Naive thymus-derived CD4-positive, alpha-beta T cell (primary cell): ENCODE results near the gene ZFYVE28. TPM values are rescaled to one million over a fixed set of nuclear protein-coding genes. Genes with fewer than 3 reads are reported as not detected.

Experiments used
- ATAC-seq: fragments of 150-1000 bp; cut with Tn5 transposase; 2 replicates; pipeline ENCODE4 v1.10.0; 2021; ENCODE audit warnings: mild to moderate bottlenecking, moderate library complexity
- CTCF ChIA-PET: fragments of 350-600 bp; sonication (Branson Sonifier 250); formaldehyde crosslinking; loops from one replicate; lab custom pipeline; 2021; ENCODE audit warnings: antibody characterized with exemption; lab: Charles Lee
- POLR2A ChIA-PET: fragments of 350-600 bp; sonication (Branson Sonifier 250); formaldehyde crosslinking; loops from one replicate; lab custom pipeline; 2021; ENCODE audit warnings: antibody characterized with exemption, inconsistent platforms; lab: Charles Lee
- DNase-seq, 9 donors: peaks; one replicate each; pipeline versions ENCODE4 v3.0.0 to v3.0.0-alpha.2; 2020 to 2022; ENCODE audit warnings: mixed read lengths in 1 of 9
- H3K27ac ChIP-seq: one replicate; pipeline ENCODE4 v1.7.0; 2013; ENCODE audit warnings: mild to moderate bottlenecking, low read depth, low read length, moderate library complexity
- H3K27me3 ChIP-seq, 2 donors: one replicate each; pipeline ENCODE4 v1.7.0; 2013; ENCODE audit warnings: low read length in 2 of 2, mild to moderate bottlenecking in 2 of 2, moderate library complexity in 2 of 2; ENCODE audit not compliant: control insufficient read depth in 2 of 2, insufficient read depth in 2 of 2
- H3K36me3 ChIP-seq, 3 experiments: 1 replicate in 2 of 3; 2 replicates in 1 of 3; pipeline ENCODE4 v1.7.0; 2013; ENCODE audit warnings: low read length in 3 of 3, mild to moderate bottlenecking in 3 of 3, moderate library complexity in 1 of 3; ENCODE audit not compliant: insufficient read depth in 3 of 3, control insufficient read depth in 2 of 3
- H3K4me1 ChIP-seq, 2 donors: one replicate each; pipeline ENCODE4 v1.7.0; 2013; ENCODE audit warnings: low read length in 2 of 2, mild to moderate bottlenecking in 2 of 2, moderate library complexity in 1 of 2; ENCODE audit not compliant: control insufficient read depth in 2 of 2, insufficient read depth in 2 of 2
- H3K4me3 ChIP-seq: 2 replicates; pipeline ENCODE4 v1.7.0; 2013; ENCODE audit warnings: mild to moderate bottlenecking, low read length
- H3K9me3 ChIP-seq, 3 experiments: 1 replicate in 2 of 3; 2 replicates in 1 of 3; pipeline ENCODE4 v1.7.0; 2013; ENCODE audit warnings: low read length in 3 of 3; ENCODE audit not compliant: control insufficient read depth in 2 of 3
- H3K27ac Mint-ChIP-seq, 9 donors: one replicate each; pipeline ENCODE4 v1.8.0; 2020 to 2022; ENCODE audit warnings: mixed read lengths in 9 of 9, mild to moderate bottlenecking in 8 of 9, moderate library complexity in 5 of 9, inconsistent platforms in 2 of 9
- H3K27me3 Mint-ChIP-seq, 5 donors: one replicate each; pipeline ENCODE4 v1.8.0; 2021 to 2022; ENCODE audit warnings: mixed read lengths in 5 of 5, mild to moderate bottlenecking in 1 of 5
- H3K36me3 Mint-ChIP-seq, 5 donors: one replicate each; pipeline ENCODE4 v1.8.0; 2020 to 2022; ENCODE audit warnings: mixed read lengths in 5 of 5, mild to moderate bottlenecking in 3 of 5, inconsistent platforms in 1 of 5
- H3K4me1 Mint-ChIP-seq, 7 donors: one replicate each; pipeline ENCODE4 v1.8.0; 2020 to 2022; ENCODE audit warnings: mixed read lengths in 7 of 7, mild to moderate bottlenecking in 3 of 7, inconsistent platforms in 1 of 7
- H3K4me3 Mint-ChIP-seq, 10 donors: one replicate each; pipeline ENCODE4 v1.8.0; 2020 to 2022; ENCODE audit warnings: mild to moderate bottlenecking in 10 of 10, mixed read lengths in 10 of 10, moderate library complexity in 6 of 10, inconsistent platforms in 2 of 10
- H3K9me3 Mint-ChIP-seq, 11 donors: one replicate each; pipeline ENCODE4 v1.8.0; 2020 to 2022; ENCODE audit warnings: mixed read lengths in 11 of 11, mild to moderate bottlenecking in 4 of 11, inconsistent platforms in 1 of 11, moderate library complexity in 1 of 11
- intact Hi-C, 2 donors: fragments of 100-400 bp; cut with micrococcal nuclease; formaldehyde crosslinking; loops; one replicate each; pipeline ENCODE4 v1.15.1; 2023
- polyA plus RNA-seq, 2 donors: library from polyadenylated mRNA; unstranded; fragments of 300-500 nt; fragmentation: Illumina TruSeq; gene quantifications; one replicate each; pipeline ENCODE4 v1.2.3, GENCODE V29; 2021
- total RNA-seq, 6 experiments: library from RNA in 5 of 6; stranded (reverse) in 5 of 6; gene quantifications; 1 replicate in 5 of 6; 2 replicates in 1 of 6; pipeline ENCODE4 v1.2.3 and lab custom pipeline; 2021 to 2026

Gene ZFYVE28
- total and polyA plus RNA-seq, 7 experiments from 2014 or later = 6.1 to 26.5 (median 15.9) TPM

DNA sequence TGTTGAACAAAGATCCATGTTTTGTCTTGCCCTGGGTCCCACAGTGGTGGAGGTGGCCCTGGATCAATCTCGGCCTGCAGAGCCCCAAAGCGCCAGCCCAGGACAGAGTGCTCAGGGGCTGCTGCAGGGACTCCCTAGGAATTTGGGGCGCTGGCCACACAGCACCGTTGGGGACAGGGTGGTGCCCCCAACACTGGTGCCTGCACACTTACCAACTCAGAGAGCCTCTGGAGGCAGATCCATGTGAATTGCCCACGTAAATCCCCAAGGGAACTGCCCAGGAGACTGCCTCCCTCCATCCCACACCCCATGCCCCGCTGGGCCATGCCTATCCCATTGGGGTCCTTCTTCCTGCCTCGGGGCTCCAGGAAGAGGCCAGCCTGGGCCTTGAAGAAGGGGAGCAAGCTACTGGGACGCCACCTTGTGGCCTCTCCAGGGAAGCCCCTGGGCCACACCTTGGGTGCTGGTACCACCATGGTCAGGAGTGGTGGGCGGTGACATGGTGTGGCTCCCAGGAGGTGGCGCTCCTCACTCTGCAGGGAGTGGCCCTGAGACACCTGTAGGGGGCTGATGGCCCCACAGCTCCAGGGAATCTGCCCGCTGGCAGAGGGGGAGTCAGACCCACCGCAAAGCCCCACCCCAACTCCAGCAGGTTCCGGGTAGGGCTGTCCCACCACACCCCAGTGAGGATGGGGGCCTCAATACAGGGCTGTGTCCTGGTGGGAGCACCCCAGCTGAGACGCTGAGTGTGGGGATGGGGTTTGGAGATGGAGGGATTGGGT lies 23.1 kb upstream of the ZFYVE28 start:
- Mint-ChIP-seq H3K36me3 (no peaks in the 10 kb centered on the region), H3K4me1 (peaks cover 0 to 5% (median 3%) of the 10 kb centered on the region in 7 donors), H3K9me3 (no peaks in the 10 kb centered on the region), H3K4me3 (no peak overlapping the region), H3K27me3 (no peaks in the 10 kb centered on the region), H3K27ac (peak overlapping the region in 2 of 9 donors; percentile 4 to 20)
- ChIA-PET POLR2A (no interaction called here), CTCF (interaction anchor here (0.7 to 1.2 kb wide), 6 partner anchors 10 to 557 kb away, joined by 3 to 6 read pairs (median 4); no protein-coding TSS in a partner anchor)
- DNase-seq = peak; percentile 41 to 69 (median 57)
- ATAC-seq = peak; percentile 96
- Histone ChIP-seq H3K27ac (no peak overlapping the region), H3K27me3 (no peaks in the 10 kb centered on the region), H3K9me3 (no peaks in the 10 kb centered on the region), H3K4me3 (no peak overlapping the region), H3K36me3 (no peaks in the 10 kb centered on the region), H3K4me1 (peaks cover 0 to 4% of the 10 kb centered on the region in 2 donors)
- intact Hi-C loops = loop anchor here (1.0 to 2.0 kb wide), 4 partner anchors 21 to 221 kb away; partner anchors contain the start of genes CFAP99 (in 2 of the 2) and ZFYVE28 (in 2 of the 2)

DNA sequence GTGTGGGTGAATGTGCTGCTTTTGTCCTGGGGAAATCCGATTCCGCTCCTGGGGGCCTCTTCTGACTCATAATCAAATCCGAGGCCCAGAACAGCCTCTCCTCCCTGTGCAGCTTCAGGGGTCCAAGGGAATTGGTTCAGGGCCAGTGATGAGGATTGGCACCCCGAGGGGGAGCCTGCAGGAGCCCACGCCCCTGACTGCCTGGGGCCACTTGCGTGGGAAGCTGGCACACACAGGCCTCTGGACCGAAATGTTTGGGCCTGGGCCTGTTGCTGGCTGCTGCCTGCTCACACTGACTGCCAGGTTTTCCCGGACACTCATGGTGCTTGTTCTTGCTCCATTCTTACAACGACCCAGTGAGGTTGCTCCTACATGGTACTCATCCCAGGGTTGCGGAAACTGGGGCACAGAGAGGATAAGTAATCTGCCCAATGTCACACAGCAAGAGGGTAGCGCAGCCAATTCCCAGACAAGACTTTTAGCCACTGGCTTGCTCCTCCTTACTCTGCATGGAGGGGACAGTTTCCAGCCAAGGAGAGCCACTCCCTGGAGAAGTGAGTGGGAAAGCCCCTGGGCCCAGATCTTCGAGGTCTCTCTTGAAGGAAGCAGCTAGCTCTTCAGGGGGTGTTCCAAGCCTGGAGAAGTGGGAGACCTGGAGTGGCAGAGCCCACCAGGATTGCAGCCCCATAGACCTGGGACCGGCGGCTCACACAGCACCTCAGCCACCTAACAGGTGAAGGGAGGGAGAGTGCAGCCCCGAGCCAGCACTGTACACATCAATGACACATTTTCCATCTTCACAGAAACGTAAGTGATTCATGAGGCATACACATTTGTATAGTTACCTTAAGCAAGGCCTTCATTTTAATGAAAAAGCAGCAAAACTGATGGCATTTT lies 20.6 kb upstream of the ZFYVE28 start:
- no peaks in the 10 kb centered on the region for H3K36me3 ChIP-seq

GRCh38 chr4:2437475-2438215 lies 19.2 kb upstream of the ZFYVE28 start:
- Histone ChIP-seq H3K36me3 (no peaks in the 10 kb centered on the region), H3K27ac (no peak overlapping the region), H3K27me3 (no peaks in the 10 kb centered on the region), H3K4me3 (no peak overlapping the region), H3K9me3 (no peaks in the 10 kb centered on the region), H3K4me1 (peaks cover 0 to 4% of the 10 kb centered on the region in 2 donors)
- ChIA-PET POLR2A (no interaction called here), CTCF (interaction anchor here (0.7 to 1.3 kb wide), 2 partner anchors 25 to 574 kb away, joined by 3 read pairs; no protein-coding TSS in a partner anchor)
- ATAC-seq = no peak
- intact Hi-C loops = no loop called here
- no peaks in the 10 kb centered on the region for H3K36me3 Mint-ChIP-seq
- no peak overlapping the region for H3K27ac Mint-ChIP-seq
- peaks cover 0 to 5% (median 0%) of the 10 kb centered on the region in 5 donors for H3K27me3 Mint-ChIP-seq
- no peak for DNase-seq
- H3K4me3 Mint-ChIP-seq = no peak overlapping the region
- peaks cover 0 to 5% (median 3%) of the 10 kb centered on the region in 7 donors for H3K4me1 Mint-ChIP-seq
- H3K9me3 Mint-ChIP-seq = no peaks in the 10 kb centered on the region

More for the DNA sequence above, 20.6 kb upstream of the ZFYVE28 start:
- Mint-ChIP-seq H3K27ac (no peak overlapping the region), H3K27me3 (peaks cover 0 to under 1% (median 0%) of the 10 kb centered on the region in 5 donors), H3K36me3 (no peaks in the 10 kb centered on the region), H3K9me3 (no peaks in the 10 kb centered on the region), H3K4me3 (no peak overlapping the region), H3K4me1 (peaks cover 0 to 5% (median 3%) of the 10 kb centered on the region in 7 donors)
- H3K4me3 ChIP-seq = no peak overlapping the region
- DNase-seq (no peak), ATAC-seq (no peak)
- ChIA-PET CTCF (interaction anchor here (0.6 kb wide), 2 partner anchors 240 to 563 kb away, joined by 3 read pairs; no protein-coding TSS in a partner anchor), POLR2A (no interaction called here)
- H3K4me1 ChIP-seq = peaks cover 0 to 4% of the 10 kb centered on the region in 2 donors
- H3K27me3 ChIP-seq = no peaks in the 10 kb centered on the region
- intact Hi-C loops = no loop called here
- H3K9me3 ChIP-seq = no peaks in the 10 kb centered on the region
- H3K27ac ChIP-seq = no peak overlapping the region

GRCh38 chr4:2436761-2437474 lies 18.5 kb upstream of the ZFYVE28 start:
- no peaks in the 10 kb centered on the region for H3K9me3 ChIP-seq
- ChIA-PET POLR2A (no interaction called here), CTCF (interaction anchor here (0.6 to 1.3 kb wide), 2 partner anchors 26 to 220 kb away, joined by 3 read pairs; no protein-coding TSS in a partner anchor)
- intact Hi-C loops = no loop called here
- H3K4me3 Mint-ChIP-seq = no peak overlapping the region
- H3K27me3 Mint-ChIP-seq = peaks cover 0 to 5% (median 0%) of the 10 kb centered on the region in 5 donors
- H3K36me3 ChIP-seq = no peaks in the 10 kb centered on the region
- H3K4me3 ChIP-seq = no peak overlapping the region
- no peaks in the 10 kb centered on the region for H3K9me3 Mint-ChIP-seq
- no peaks in the 10 kb centered on the region for H3K27me3 ChIP-seq
- no peak for DNase-seq
- H3K36me3 Mint-ChIP-seq = no peaks in the 10 kb centered on the region
- no peak overlapping the region for H3K27ac Mint-ChIP-seq
- H3K27ac ChIP-seq = no peak overlapping the region
- H3K4me1 ChIP-seq = peaks cover 0 to 4% of the 10 kb centered on the region in 2 donors
- H3K4me1 Mint-ChIP-seq = peaks cover 0 to 5% (median 3%) of the 10 kb centered on the region in 7 donors
- no peak for ATAC-seq

- H3K9me3 ChIP-seq = no peaks in the 10 kb centered on the region
- intact Hi-C loops = no loop called here
- POLR2A ChIA-PET = no interaction called here
- Mint-ChIP-seq H3K4me1 (peaks cover 0 to under 1% (median 0%) of the 10 kb centered on the region in 7 donors), H3K9me3 (no peaks in the 10 kb centered on the region), H3K27ac (no peak overlapping the region), H3K36me3 (no peaks in the 10 kb centered on the region), H3K4me3 (no peak overlapping the region), H3K27me3 (peaks cover 0 to 5% (median 0%) of the 10 kb centered on the region in 5 donors)
- CTCF ChIA-PET = interaction anchor here (0.6 to 1.3 kb wide), 2 partner anchors 26 to 219 kb away, joined by 3 read pairs; no protein-coding TSS in a partner anchor
- H3K27me3 ChIP-seq = no peaks in the 10 kb centered on the region
- no peak for ATAC-seq
- no peaks in the 10 kb centered on the region for H3K36me3 ChIP-seq
- peaks cover 0 to under 1% of the 10 kb centered on the region in 2 donors for H3K4me1 ChIP-seq
- no peak overlapping the region for H3K27ac ChIP-seq
- DNase-seq = no peak
- H3K4me3 ChIP-seq = no peak overlapping the region
These were observed 17.9 kb upstream of the ZFYVE28 start for GRCh38 chr4:2436301-2436700.
